Natural killer cell treated with Interleukin-12 subunit alpha and Interleukin-12 subunit beta and Interleukin-15 and Interleukin-18, amount 100 ng/mL, for 72 hours (primary cell): ENCODE results near the gene LAPTM5. TPM values are rescaled to one million over a fixed set of nuclear protein-coding genes. Genes with fewer than 3 reads are reported as not detected.

Experiments used
- ATAC-seq, 2 donors: fragments of 150-1000 bp; cut with Tn5 transposase in 1 of 2; sonication (Bioruptor Pico), chemical (Tn5 transposase) in 1 of 2; 2 replicates each; pipeline ENCODE4 v1.10.0; 2021
- DNase-seq: peaks from one replicate; pipeline ENCODE4 v3.0.0; 2022; ENCODE audit warnings: low spot score
- H3K27ac Mint-ChIP-seq, 2 donors: 1 replicate in 1 of 2; 2 replicates in 1 of 2; pipeline ENCODE4 v1.8.0; 2022; ENCODE audit warnings: mixed read lengths in 2 of 2, mild to moderate bottlenecking in 1 of 2, moderate library complexity in 1 of 2
- H3K27me3 Mint-ChIP-seq, 2 donors: 1 replicate in 1 of 2; 2 replicates in 1 of 2; pipeline ENCODE4 v1.8.0; 2022; ENCODE audit warnings: mixed read lengths in 2 of 2
- H3K36me3 Mint-ChIP-seq: one replicate; pipeline ENCODE4 v1.8.0; 2022; ENCODE audit warnings: mixed read lengths
- H3K4me1 Mint-ChIP-seq, 2 donors: 1 replicate in 1 of 2; 2 replicates in 1 of 2; pipeline ENCODE4 v1.8.0; 2022; ENCODE audit warnings: low read depth in 2 of 2, mixed read lengths in 2 of 2, mild to moderate bottlenecking in 1 of 2
- H3K4me3 Mint-ChIP-seq: one replicate; pipeline ENCODE4 v1.8.0; 2022; ENCODE audit warnings: mixed read lengths
- H3K9me3 Mint-ChIP-seq: 2 replicates; pipeline ENCODE4 v1.8.0; 2022; ENCODE audit warnings: mixed read lengths
- total RNA-seq, 2 donors: library from RNA; stranded (reverse); gene quantifications; one replicate each; pipeline ENCODE4 v1.2.3, GENCODE V29; 2022

Gene LAPTM5
- total RNA-seq, 2 donors from 2014 or later: 150 to 153 TPM

GRCh38 chr1:30704271-30704670 is 53.3 kb downstream of the LAPTM5 start:
- Mint-ChIP-seq H3K9me3 (no peaks in the 10 kb centered on the region), H3K27ac (no peak overlapping the region), H3K27me3 (peaks cover 8% of the 10 kb centered on the region in 2 donors), H3K4me3 (no peak overlapping the region), H3K4me1 (peaks cover 0 to 5% of the 10 kb centered on the region in 2 donors), H3K36me3 (no peaks in the 10 kb centered on the region)
- no peak for ATAC-seq
- no peak for DNase-seq

GRCh38 chr1:30702823-30703222 is 54.8 kb downstream of the LAPTM5 start:
- no peak for ATAC-seq
- no peaks in the 10 kb centered on the region for H3K4me1 Mint-ChIP-seq
- H3K36me3 Mint-ChIP-seq: no peaks in the 10 kb centered on the region
- no peaks in the 10 kb centered on the region for H3K9me3 Mint-ChIP-seq
- H3K4me3 Mint-ChIP-seq: no peak overlapping the region
- H3K27ac Mint-ChIP-seq: no peak overlapping the region
- H3K27me3 Mint-ChIP-seq: peaks cover under 1 to 4% of the 10 kb centered on the region in 2 donors
- no peak for DNase-seq

- H3K36me3 Mint-ChIP-seq: no peaks in the 10 kb centered on the region
- no peak overlapping the region for H3K27ac Mint-ChIP-seq
- ATAC-seq (peak in 1 of 2 donors; percentile 8), DNase-seq (no peak)
- no peak overlapping the region for H3K4me3 Mint-ChIP-seq
- no peaks in the 10 kb centered on the region for H3K9me3 Mint-ChIP-seq
- no peaks in the 10 kb centered on the region for H3K4me1 Mint-ChIP-seq
- peaks cover 0 to 4% of the 10 kb centered on the region in 2 donors for H3K27me3 Mint-ChIP-seq
Measured at GRCh38 chr1:30701258-30701633, 56.3 kb downstream of the LAPTM5 start.

GRCh38 chr1:30700528-30701257 is 56.9 kb downstream of the LAPTM5 start:
- Mint-ChIP-seq H3K27me3 (peaks cover 0 to 2% of the 10 kb centered on the region in 2 donors), H3K27ac (no peak overlapping the region), H3K9me3 (no peaks in the 10 kb centered on the region), H3K4me1 (no peaks in the 10 kb centered on the region), H3K4me3 (no peak overlapping the region), H3K36me3 (no peaks in the 10 kb centered on the region)
- DNase-seq (no peak), ATAC-seq (no peak)

- no peaks in the 10 kb centered on the region for H3K36me3 Mint-ChIP-seq
- H3K4me1 Mint-ChIP-seq: no peaks in the 10 kb centered on the region
- no peak overlapping the region for H3K27ac Mint-ChIP-seq
- ATAC-seq: no peak
- H3K27me3 Mint-ChIP-seq: peaks cover 0 to 3% of the 10 kb centered on the region in 2 donors
- H3K4me3 Mint-ChIP-seq: no peak overlapping the region
- no peak for DNase-seq
- no peaks in the 10 kb centered on the region for H3K9me3 Mint-ChIP-seq
Measured at GRCh38 chr1:30699762-30700161, 57.8 kb downstream of the LAPTM5 start.

GRCh38 chr1:30698401-30698981 is 59.1 kb downstream of the LAPTM5 start:
- H3K36me3 Mint-ChIP-seq: no peaks in the 10 kb centered on the region
- no peak overlapping the region for H3K27ac Mint-ChIP-seq
- DNase-seq (no peak), ATAC-seq (no peak)
- H3K4me3 Mint-ChIP-seq: no peak overlapping the region
- H3K9me3 Mint-ChIP-seq: no peaks in the 10 kb centered on the region
- H3K4me1 Mint-ChIP-seq: no peaks in the 10 kb centered on the region
- peaks cover 0 to 3% of the 10 kb centered on the region in 2 donors for H3K27me3 Mint-ChIP-seq

GRCh38 chr1:30697571-30698376 is 59.8 kb downstream of the LAPTM5 start:
- DNase-seq: no peak
- H3K36me3 Mint-ChIP-seq: no peaks in the 10 kb centered on the region
- H3K27ac Mint-ChIP-seq: no peak overlapping the region
- H3K4me3 Mint-ChIP-seq: no peak overlapping the region
- no peaks in the 10 kb centered on the region for H3K4me1 Mint-ChIP-seq
- H3K9me3 Mint-ChIP-seq: no peaks in the 10 kb centered on the region
- H3K27me3 Mint-ChIP-seq: peaks cover 0 to 3% of the 10 kb centered on the region in 2 donors
- ATAC-seq: no peak

GRCh38 chr1:30696831-30697230 is 60.7 kb downstream of the LAPTM5 start:
- no peak overlapping the region for H3K4me3 Mint-ChIP-seq
- no peaks in the 10 kb centered on the region for H3K9me3 Mint-ChIP-seq
- H3K27me3 Mint-ChIP-seq: peaks cover 0 to 6% of the 10 kb centered on the region in 2 donors
- H3K36me3 Mint-ChIP-seq: no peaks in the 10 kb centered on the region
- DNase-seq (no peak), ATAC-seq (no peak)
- H3K4me1 Mint-ChIP-seq: no peaks in the 10 kb centered on the region
- H3K27ac Mint-ChIP-seq: no peak overlapping the region

GRCh38 chr1:30695439-30695841 is 62.1 kb downstream of the LAPTM5 start:
- DNase-seq: no peak
- Mint-ChIP-seq H3K4me3 (no peak overlapping the region), H3K4me1 (no peaks in the 10 kb centered on the region), H3K27ac (no peak overlapping the region), H3K9me3 (no peaks in the 10 kb centered on the region), H3K36me3 (no peaks in the 10 kb centered on the region), H3K27me3 (peaks cover 0 to 8% of the 10 kb centered on the region in 2 donors)
- ATAC-seq: no peak

- H3K27ac Mint-ChIP-seq: no peak overlapping the region
- ATAC-seq (no peak), DNase-seq (no peak)
- H3K27me3 Mint-ChIP-seq: peaks cover 0 to 12% of the 10 kb centered on the region in 2 donors
- H3K9me3 Mint-ChIP-seq: no peaks in the 10 kb centered on the region
- H3K36me3 Mint-ChIP-seq: no peaks in the 10 kb centered on the region
- H3K4me3 Mint-ChIP-seq: no peak overlapping the region
- no peaks in the 10 kb centered on the region for H3K4me1 Mint-ChIP-seq
Measured at GRCh38 chr1:30694280-30695175, 63.0 kb downstream of the LAPTM5 start.

- ATAC-seq (no peak), DNase-seq (no peak)
- H3K4me1 Mint-ChIP-seq: no peaks in the 10 kb centered on the region
- peaks cover 0 to 12% of the 10 kb centered on the region in 2 donors for H3K27me3 Mint-ChIP-seq
- H3K4me3 Mint-ChIP-seq: no peak overlapping the region
- H3K9me3 Mint-ChIP-seq: no peaks in the 10 kb centered on the region
- H3K27ac Mint-ChIP-seq: no peak overlapping the region
- no peaks in the 10 kb centered on the region for H3K36me3 Mint-ChIP-seq
Measured at GRCh38 chr1:30693822-30694221, 63.8 kb downstream of the LAPTM5 start.

GRCh38 chr1:30693366-30693765 is 64.2 kb downstream of the LAPTM5 start:
- H3K27ac Mint-ChIP-seq: no peak overlapping the region
- ATAC-seq (no peak), DNase-seq (no peak)
- H3K4me1 Mint-ChIP-seq: no peaks in the 10 kb centered on the region
- H3K9me3 Mint-ChIP-seq: no peaks in the 10 kb centered on the region
- H3K36me3 Mint-ChIP-seq: no peaks in the 10 kb centered on the region
- peaks cover 0 to 12% of the 10 kb centered on the region in 2 donors for H3K27me3 Mint-ChIP-seq
- no peak overlapping the region for H3K4me3 Mint-ChIP-seq

GRCh38 chr1:30692948-30693301 is 64.6 kb downstream of the LAPTM5 start:
- Mint-ChIP-seq H3K4me3 (no peak overlapping the region), H3K9me3 (no peaks in the 10 kb centered on the region), H3K4me1 (no peaks in the 10 kb centered on the region), H3K27ac (no peak overlapping the region), H3K36me3 (no peaks in the 10 kb centered on the region), H3K27me3 (peaks cover 0 to 12% of the 10 kb centered on the region in 2 donors)
- ATAC-seq (no peak), DNase-seq (no peak)
